AG09319 (cell line): ENCODE data around the gene ITPRID2.

ENCODE experiments used
- DNase-seq: peaks from one replicate; pipeline ENCODE4 v3.0.0-alpha.2; 2010; ENCODE audit warnings: low read depth; ENCODE audit errors: extremely low read depth
- TF ChIP-seq, protein P1 (sequence below): IDR thresholded peaks from 2 replicates; pipeline ENCODE4 v1.5.1; 2011; ENCODE audit warnings: low read depth, mild to moderate bottlenecking, inconsistent platforms, low read length, moderate library complexity

The ITPRID2 gene

DNA sequence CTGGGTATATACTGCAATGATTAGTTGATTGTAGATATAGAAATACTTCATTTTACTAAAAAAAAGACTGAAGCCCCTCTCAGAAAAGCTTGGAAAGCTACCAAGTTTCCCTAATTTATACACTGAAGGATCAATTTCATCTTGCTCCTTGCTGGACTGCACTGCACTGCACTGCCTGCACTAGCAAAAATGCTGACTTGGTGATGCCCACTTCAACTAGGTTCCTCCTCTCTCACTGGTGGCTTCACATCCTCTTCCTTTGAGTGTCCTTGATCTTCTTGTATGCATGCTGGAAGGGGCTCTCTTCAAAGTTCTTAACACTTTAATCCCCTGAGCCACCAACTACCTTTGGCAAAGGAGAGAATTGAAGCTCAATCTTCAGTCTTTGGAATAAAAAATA is 31.7 kb upstream of the ITPRID2 start:
- no peak for DNase-seq
- TF ChIP-seq, protein P1, sequence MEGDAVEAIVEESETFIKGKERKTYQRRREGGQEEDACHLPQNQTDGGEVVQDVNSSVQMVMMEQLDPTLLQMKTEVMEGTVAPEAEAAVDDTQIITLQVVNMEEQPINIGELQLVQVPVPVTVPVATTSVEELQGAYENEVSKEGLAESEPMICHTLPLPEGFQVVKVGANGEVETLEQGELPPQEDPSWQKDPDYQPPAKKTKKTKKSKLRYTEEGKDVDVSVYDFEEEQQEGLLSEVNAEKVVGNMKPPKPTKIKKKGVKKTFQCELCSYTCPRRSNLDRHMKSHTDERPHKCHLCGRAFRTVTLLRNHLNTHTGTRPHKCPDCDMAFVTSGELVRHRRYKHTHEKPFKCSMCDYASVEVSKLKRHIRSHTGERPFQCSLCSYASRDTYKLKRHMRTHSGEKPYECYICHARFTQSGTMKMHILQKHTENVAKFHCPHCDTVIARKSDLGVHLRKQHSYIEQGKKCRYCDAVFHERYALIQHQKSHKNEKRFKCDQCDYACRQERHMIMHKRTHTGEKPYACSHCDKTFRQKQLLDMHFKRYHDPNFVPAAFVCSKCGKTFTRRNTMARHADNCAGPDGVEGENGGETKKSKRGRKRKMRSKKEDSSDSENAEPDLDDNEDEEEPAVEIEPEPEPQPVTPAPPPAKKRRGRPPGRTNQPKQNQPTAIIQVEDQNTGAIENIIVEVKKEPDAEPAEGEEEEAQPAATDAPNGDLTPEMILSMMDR = no peak

DNA sequence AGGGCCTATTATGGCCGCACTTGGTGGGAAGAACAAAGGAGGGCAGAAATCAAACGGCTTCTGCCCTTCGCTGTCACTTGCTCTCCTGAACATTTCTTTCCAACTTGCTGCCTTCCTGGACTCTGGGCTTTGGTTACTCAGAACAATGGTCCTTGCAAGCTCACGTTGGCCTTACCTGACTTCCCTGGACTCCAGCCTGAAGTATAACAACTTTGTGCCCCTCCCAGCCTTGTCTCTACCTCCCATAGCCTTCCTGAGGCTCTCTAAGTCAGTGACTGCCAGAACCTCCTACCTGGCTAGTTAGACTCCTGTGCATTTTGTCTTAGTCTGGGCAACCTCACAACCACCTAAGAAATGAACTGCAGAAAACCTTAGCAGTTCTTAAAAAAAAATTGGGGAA is 30.2 kb upstream of the ITPRID2 start:
- no peak for DNase-seq
- TF ChIP-seq, protein P1 = no peak

DNA sequence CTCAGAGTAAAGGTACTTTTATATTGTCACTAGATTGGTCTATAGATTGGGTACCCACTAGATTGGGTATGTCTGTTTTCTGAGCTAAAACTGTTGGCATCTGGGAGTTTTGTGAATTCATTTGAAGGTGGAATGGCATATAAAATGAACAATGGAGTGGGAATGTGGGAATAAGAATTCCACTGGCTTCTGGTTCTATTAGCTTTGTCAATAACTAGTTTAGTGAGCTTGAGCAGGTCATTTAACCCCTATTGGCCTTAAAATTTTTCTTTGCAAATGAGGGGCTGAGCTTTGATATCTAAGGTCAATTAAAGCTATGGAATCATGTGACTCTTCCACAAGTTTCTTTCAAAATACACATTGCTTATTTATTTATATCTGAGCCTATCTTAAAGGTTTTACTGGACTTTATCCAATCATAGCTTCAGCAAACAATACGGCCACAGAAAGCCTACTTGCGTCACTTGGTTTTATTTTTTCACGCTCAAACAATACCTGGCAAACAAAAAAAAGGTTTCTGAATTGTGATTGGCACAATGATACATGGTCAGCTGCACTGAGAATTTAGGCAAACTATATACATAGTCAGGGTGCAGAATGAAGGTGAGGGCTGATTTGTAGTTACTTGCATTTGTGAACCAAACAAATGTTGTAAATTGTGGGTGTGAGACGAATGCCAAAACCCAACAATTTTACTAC is 28.8 kb upstream of the ITPRID2 start:
- DNase-seq = no peak
- TF ChIP-seq, protein P1 = no peak

DNA sequence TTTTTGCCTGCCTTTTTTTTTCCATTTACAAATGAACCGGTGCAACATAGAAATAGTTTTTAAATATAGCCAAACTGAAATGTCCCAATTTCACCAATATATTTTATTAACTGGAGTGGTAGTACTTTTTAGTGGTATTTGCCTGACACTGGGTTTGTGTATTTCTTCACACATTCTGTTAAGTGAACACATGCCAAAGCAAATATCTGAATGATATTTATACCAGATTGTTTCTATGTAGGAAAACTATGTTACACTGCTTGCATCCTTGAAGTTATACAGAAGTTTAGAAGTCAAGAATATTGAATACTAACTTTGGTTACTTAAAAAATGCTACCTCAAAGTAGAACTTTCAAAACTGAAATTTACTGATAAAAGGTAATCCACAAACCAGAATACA is 19.4 kb upstream of the ITPRID2 start:
- TF ChIP-seq, protein P1 = no peak
- no peak for DNase-seq

DNA sequence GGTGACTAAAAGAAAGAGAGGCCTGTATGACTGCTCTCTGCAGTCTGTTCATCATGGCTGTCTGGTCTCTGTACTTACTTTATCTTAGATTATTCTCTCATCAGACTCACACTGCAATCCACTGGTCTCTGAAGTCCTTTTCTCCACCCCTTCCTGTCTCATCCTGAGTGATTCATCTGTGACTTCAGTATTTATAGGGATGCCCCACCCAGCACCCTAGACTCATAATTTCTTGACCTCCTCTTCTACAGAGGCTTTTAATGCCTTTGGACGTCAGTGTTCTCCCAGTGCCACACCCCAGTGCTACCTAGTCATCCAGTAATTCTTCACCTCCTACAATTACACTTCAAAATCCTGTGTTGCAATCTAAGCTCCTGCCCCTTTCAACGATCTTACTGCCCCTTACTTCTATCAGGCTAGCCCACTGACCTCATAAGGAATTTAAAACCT is 14.9 kb upstream of the ITPRID2 start:
- TF ChIP-seq, protein P1 = no peak
- DNase-seq = no peak

DNA sequence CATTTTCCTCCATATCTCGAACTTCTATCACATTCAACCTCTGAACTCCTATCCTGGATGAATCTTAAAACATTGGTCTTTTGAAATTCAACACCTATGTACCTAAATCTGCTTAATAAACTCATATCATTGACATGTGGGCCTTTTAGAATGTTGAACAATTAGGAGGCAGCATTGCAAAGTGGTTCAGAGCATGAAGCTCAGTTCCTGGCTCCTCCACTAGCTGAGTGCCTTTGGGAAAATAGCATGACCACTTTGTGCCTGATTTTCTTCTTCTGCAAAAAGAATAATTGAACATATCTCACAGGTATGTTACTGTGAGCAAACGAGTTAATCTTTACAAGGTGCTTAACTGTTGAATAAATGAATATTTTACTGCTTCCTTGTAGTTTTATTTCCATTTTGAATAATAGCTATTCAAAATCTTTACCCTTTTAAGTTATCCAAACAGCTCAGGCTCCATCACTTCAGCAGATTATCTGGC is 14.3 kb upstream of the ITPRID2 start:
- no peak for DNase-seq
- TF ChIP-seq, protein P1 = no peak

DNA sequence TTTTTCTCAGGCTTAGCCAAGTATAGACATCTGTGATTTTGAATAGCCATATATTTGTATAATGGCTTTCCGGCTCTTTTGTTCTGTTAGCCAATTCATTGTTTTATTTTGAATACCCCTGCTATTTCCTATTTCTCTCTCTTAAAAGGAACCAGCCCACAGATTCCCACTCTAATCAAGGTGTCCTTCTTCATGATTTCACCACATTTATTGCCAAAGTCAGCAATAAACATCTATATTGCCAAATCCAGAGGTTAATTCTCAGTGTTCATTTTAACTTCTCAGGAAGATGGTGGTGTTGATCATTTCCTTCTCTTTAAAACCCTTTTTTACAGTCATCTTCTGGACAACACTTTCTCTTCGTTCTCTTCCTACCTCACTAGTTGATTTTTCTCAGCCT is 13.1 kb upstream of the ITPRID2 start:
- no peak for DNase-seq
- TF ChIP-seq, protein P1 = no peak
